Measurements from ENCODE around the gene TCEA2.

TCEA2 gene

GRCh38 chr20:64062596-64063388, at the start of gene TCEA2:
Gene TCEA2, plus strand, starts transcription at chr20:64063198. Its CDS starts 115 bp downstream, at chr20:64063313.
- peak; percentile 68 for DNase-seq

GRCh38 chr20:64015635-64016034, 47.4 kb upstream of the TCEA2 start:
- no peak for DNase-seq

- no peak for DNase-seq
Observed at GRCh38 chr20:64021124-64021975, 41.6 kb upstream of the TCEA2 start.

GRCh38 chr20:64022671-64023360, 40.2 kb upstream of the TCEA2 start:
- DNase-seq = no peak

GRCh38 chr20:64023361-64024140, 39.4 kb upstream of the TCEA2 start:
- no peak for DNase-seq

- DNase-seq = no peak
Observed at GRCh38 chr20:64024141-64024990, 38.6 kb upstream of the TCEA2 start.

GRCh38 chr20:64025101-64025825, 37.7 kb upstream of the TCEA2 start:
- no peak for DNase-seq

- no peak for DNase-seq
Observed at GRCh38 chr20:64025826-64026412, 37.1 kb upstream of the TCEA2 start.

- no peak for DNase-seq
Observed at GRCh38 chr20:64027981-64028685, 34.9 kb upstream of the TCEA2 start.

- no peak for DNase-seq
Observed at GRCh38 chr20:64029293-64030117, 33.5 kb upstream of the TCEA2 start.

- DNase-seq = no peak
Observed at GRCh38 chr20:64030371-64031134, 32.4 kb upstream of the TCEA2 start.

- DNase-seq = no peak
Observed at GRCh38 chr20:64031822-64032314, 31.1 kb upstream of the TCEA2 start.

GRCh38 chr20:64032706-64033624, 30.0 kb upstream of the TCEA2 start:
- no peak for DNase-seq

- no peak for DNase-seq
Observed at GRCh38 chr20:64033981-64034493, 29.0 kb upstream of the TCEA2 start.

GRCh38 chr20:64035066-64035932, 27.7 kb upstream of the TCEA2 start:
- no peak for DNase-seq
